Measurements from ENCODE around the gene MAPK11.

- TF ChIP-seq POLR2A (IDR thresholded peaks at IDR 0.05; ENCODE audit: low read length): no peak
- TF ChIP-seq GATA1 (IDR thresholded peaks at IDR 0.05; ENCODE audit: low read depth, low read length): no peak
Measured at GRCh38 chr22:50225200-50225969, 44.8 kb downstream of the MAPK11 start.
